NCI-H1092 treated with DMSO at 0.1 percent for 48 hours (cell line): ENCODE measurements around the gene IL21R.

ENCODE experiments used
- DNase-seq: peaks from one replicate; lab custom pipeline; 2025; lab: John Stamatoyannopoulos, UW

The IL21R gene

DNA sequence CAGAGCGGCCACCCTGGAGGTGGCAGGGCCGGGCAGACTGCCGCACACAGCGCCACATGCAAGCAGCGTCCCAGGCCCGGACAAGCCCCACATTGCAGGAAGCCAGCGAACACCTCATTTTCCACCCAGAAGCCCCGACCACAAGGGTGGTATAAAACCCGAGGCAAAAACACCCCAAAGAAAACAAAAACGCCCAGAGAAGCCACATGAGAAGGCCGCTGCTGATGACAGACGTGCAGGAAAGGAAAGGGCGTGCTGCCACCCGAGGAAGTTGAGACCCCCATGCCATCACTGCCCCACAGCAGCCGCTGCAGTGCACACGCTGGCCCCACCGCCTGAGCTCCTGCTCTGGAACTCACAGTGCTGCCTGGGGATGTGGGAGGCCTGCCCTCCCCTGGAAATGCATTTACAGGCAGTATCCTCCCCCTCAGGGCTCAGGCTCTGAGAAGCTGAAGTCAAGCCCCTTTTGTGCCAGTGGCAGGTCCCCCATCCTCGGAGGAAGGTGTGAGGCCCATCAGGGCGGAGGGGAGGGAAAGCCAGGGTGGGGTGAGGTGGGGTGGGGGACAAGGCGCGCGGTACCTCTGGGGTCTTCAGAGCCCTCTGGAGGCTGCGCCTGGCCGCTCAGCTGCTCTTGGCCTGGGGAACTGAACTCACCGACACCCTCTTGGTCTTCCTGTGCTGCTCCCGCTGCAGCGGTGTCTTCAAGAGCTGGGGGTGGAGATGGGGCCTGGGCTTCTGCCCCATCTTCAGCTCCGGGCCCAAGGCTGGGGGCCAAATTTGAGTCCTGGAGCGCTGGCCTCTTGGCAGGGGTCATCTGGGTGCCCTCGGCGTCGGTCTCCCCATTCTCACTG lies 62.0 kb downstream of the IL21R start:
- no peak for DNase-seq

GRCh38 chr16:27464626-27465482 lies 62.9 kb downstream of the IL21R start:
- no peak for DNase-seq

DNA sequence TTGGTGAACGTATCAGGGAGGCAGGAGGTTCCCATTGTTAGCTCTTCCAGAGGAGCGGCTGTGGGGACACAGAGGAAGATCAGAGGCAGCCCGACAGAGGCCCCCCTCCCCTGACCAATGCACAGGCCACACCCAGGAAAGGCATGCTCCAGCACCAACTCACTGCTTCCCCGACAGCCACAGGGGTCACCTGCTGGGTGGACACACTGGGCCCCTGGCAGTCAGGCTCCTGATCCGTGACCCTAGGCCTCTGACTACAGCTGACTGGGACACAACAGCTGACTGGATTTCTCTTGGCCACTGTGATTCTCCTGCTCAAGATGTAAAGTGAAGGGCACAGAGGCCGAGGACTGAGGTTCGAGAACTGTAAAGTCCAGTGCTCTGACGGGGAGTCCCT lies 63.5 kb downstream of the IL21R start:
- no peak for DNase-seq

GRCh38 chr16:27468941-27469531 lies 67.1 kb downstream of the IL21R start:
- no peak for DNase-seq

GRCh38 chr16:27470567-27471431 lies 68.8 kb downstream of the IL21R start:
- DNase-seq: no peak

DNA sequence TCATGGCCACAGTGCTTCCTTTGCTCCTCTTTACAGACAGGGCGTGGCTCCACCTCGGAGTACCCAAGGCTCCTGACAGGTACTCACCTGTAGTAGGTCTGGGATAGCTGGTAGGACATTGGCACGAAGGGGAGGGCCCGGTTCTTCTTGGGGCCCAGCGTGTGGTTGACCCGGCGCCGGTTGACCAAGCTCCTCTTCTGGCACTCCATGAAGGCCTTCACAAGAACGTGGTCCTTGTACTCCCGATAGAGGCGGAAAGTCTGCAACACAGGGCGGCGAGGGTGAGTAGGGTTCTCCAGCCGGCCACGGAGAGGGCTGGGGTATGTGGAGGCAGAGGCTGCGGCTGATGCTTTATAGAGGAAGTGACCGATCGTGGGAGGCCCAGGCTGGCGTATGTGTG lies 69.7 kb downstream of the IL21R start:
- DNase-seq: no peak

- DNase-seq: no peak
Observed at GRCh38 chr16:27472091-27473020, 70.4 kb downstream of the IL21R start.

DNA sequence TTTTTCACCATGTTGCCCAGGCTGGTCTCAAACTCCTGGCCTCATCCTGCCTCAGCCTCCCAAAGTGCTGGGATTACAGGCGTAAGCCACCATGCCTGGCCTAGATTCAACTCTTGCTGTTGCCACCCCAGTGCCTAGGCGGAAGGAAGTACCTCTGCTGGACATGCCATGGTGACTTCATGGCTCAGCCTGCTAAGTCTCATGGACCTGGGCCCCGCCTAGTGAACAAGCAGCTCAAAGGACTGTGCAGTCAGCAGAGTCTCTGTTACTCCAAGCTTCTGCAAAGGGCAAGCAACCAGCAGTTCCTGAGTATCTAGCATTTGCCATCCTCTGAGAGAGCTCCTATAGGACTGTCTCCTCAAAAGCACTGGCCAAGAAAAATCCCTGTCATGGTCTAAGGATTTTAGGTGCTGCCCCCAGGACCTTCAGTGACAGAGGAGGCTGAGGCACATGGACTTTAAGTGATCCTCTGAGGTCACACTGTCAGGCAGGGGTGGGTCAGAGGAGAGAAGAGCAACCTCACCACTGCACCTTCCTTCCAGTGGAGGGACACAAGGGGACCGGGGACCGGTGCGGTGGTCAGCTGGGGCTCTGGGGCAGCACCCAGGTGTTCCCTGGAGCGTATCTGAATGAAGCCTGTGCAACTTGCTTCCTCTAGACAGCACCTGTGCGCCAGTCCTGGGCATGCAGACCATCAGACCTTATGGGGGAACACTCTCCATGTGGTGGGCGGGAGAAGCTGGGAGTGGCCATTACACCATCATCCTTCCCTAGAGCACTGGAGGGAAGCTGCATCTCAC lies 71.3 kb downstream of the IL21R start:
- DNase-seq: no peak

DNA sequence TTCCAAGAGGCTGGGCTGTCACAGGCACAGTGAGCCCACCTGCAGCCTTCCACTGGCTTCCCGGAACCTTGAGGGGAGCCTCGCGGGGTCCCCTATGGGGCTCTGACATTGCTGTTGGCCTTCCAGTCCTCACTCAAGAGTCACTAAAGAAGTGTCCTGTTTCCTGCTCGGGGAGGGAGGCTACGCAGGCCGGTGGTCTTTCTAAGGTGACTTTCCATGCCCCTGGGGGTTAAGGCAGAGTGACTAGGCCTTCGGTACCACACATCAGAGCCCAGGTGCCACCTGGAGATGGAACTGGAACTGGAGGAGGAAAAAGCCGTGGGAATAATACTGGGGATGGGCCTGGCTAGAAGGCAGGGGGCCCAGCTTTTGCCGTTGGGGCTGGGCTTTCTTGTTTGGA lies 72.1 kb downstream of the IL21R start:
- no peak for DNase-seq

DNA sequence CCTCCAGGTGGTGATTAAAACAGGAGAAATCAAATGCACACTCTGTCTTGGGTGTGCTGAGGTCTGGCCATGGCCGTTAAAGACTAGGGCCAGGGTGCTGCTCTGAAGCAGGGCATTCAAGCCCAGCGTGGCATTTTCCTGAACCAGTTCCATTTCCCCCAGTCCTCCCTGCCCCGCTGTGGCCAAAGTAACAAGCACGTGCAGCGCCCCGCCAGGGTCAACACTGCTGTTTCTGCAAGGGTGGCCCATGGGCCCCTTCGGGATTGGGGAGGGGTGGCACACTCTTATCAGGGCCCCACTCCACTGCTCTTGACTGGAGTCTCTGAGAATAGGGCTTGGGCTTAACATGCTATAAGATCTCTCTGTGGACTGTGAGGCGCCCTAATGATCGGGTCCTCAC lies 72.9 kb downstream of the IL21R start:
- DNase-seq: no peak

DNA sequence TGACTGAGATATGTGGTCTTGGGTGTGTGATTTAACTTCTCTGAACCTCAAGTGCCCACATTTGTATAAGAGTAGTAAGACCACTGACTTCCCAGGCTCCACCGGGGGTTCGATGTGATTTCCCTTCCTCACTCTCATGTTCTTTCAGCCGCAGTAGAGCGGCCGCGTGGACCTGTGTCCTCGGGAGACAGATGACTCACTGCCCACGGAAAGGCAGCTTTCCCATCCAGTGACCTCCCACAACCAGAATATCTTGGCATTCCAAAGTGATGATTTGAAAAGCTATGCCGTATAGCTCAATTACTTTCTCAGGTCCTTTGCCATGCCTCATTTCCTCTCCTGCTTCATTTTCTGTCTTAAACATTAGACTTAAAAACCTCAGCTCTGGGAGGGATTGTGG lies 73.6 kb downstream of the IL21R start:
- DNase-seq: no peak

GRCh38 chr16:27476240-27476639 lies 74.3 kb downstream of the IL21R start:
- DNase-seq: no peak

DNA sequence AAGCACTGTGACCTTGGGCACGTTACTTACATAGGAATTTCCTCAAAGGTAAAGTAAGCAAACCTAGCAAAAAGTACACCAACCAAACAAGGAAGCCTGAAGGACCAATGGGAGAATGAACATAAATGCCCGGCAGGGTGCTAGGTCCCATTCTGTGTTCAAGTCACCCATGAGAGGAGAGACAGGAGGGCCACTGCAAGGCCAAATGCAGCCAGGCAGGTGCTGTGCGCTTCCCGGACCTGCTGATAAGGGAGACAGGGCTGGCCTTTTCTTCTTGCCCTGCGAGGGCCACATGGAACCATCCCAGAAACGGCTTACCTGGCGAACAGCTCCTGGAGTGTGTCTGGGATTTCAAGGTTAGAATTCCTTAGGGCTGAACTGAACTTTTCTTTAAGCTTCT lies 78.8 kb downstream of the IL21R start:
- DNase-seq: no peak

- no peak for DNase-seq
Observed at GRCh38 chr16:27481282-27481934, 79.4 kb downstream of the IL21R start.

DNA sequence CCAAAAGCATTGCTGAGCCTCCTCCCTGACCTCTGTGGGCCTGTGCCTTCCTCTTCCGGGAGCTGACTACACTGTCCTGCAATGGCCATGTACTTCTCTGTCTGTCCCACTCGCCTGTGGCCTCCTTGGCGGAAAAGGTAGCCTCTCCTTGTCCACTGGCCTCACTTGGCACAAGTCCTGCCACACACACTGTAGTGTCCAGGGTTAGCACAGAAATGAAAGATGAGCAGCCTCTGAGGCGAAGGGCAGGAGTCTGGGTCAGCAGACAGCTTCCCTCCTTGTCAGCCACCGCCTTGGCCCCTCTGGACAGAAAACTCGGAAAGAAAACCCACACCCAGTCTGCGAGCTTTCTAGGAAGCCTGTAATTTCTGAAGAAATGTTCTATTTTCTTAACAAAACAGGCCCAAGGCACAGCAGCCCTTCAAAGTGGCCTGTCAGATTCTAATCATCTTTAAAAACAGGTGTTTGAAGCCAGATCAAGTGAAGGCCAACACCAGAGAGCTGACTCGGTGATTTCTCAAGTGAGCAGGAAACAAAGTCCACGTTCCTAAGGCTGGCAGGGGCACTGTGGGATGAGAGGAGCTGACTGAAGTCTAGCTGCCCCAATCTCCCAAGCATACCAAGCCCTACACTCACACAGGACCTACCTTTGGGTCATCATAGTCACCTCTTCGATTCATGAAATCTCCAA lies 80.6 kb downstream of the IL21R start:
- no peak for DNase-seq

DNA sequence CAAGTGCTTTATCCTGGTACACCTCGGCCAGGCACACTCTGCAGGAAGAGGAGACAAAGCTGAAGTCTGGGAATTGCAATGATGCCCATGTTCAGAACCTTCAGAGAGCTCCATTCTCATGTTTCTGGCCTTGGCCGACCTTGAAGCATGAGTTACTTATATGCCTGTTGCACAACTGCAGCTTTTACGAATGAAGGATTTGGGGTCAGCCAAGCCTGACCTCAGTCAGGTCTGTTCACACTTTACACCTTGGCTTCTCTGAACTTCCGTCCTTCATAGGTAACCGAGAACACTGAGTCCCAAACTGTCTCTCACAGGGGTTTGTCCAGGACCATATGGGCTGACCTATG lies 81.1 kb downstream of the IL21R start:
- no peak for DNase-seq

DNA sequence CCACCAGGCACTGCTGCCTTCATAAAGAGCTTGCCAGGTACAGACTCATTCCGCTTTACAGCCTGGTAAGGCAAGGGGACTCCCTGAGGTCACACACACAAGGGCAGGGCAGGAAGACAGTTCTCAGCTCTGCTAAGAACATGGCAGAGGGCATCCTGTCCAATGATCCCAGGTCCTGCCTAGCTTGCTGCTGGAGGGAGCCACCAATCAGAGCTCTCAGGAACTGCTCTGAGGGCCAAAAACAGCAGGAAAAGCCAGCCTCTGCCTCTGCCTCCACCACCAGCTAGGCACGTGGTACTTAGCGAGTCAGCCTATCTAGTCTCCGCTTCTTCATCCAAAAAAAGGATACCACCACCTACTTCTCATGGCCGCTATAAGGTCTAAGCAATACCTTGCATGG lies 81.7 kb downstream of the IL21R start:
- no peak for DNase-seq

DNA sequence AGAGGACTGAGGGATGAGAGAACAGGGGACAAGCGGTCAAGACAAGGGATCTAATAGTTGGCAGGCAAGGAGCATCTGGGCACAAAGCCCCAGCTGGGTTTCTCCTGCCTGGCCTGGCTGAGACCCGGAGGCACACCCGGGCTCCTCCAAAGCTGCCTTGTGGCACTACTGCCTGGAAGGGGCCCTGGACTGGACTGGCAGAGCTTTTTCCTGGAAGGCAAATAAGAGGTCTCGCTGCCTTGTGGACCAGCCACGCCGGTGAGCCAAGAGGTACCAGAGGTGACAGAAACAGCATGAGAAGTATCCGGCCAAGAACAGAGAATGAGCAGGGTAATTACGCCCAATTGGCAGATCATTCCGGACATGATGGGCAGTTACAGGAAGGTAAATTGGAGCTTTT lies 83.2 kb downstream of the IL21R start:
- no peak for DNase-seq

GRCh38 chr16:27485811-27486210 lies 83.8 kb downstream of the IL21R start:
- no peak for DNase-seq
